ENCODE measurements around the gene DNM3. TPM values are rescaled to one million over a fixed set of nuclear protein-coding genes. Genes with fewer than 3 reads are reported as not detected.
A peak's percentile ranks its signal among the peaks of the same experiment; 100 is the strongest.

The DNM3 gene
- polyA plus RNA-seq, 1 donor (not counting 4 experiments of a cell fraction or from before 2014, with no cell fraction given) = 2.0 TPM

DNA sequence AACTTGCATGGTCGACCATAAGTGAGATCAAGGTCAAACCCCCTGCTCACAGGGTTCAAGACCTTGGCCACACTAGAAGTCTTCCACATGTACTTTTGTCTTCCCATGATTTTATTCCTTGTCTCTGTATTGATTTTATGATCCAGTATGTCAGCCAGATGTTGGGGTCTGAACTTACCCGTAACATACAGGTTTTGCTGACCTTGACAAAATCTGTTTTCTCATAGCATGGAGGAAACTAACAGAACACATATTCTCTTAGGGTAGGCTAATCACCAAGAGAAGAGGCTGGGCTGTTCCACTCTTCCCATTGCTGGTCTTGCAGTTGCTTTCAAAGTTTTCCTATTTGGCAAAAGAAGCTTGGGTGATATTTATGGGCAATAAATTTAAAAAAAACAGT lies 284.0 kb downstream of the DNM3 start:
- Histone ChIP-seq H3K9me1 (ENCODE audit: control insufficient read depth, extremely low read depth, insufficient read depth, low read length) (no peaks in the 10 kb centered on the region), H3K4me3 (ENCODE audit: control insufficient read depth in 2 of 3, extremely low read depth in 1 of 3, insufficient read depth in 2 of 3, low read depth in 1 of 3, low read length in 3 of 3) (no peak overlapping the region), H3K4me2 (ENCODE audit: control insufficient read depth, extremely low read depth, insufficient read depth, low read depth, low read length) (no peak overlapping the region), H3K4me1 (ENCODE audit: control insufficient read depth, extremely low read depth, insufficient read depth, low read length) (peaks cover 6% of the 10 kb centered on the region), H3K36me3 (ENCODE audit: control insufficient read depth in 2 of 2, extremely low read depth in 1 of 2, insufficient read depth in 2 of 2, low read length in 2 of 2) (no peaks in the 10 kb centered on the region), H4K20me1 (ENCODE audit: control insufficient read depth, extremely low read depth, insufficient read depth, low read length) (no peaks in the 10 kb centered on the region), H3K79me2 (ENCODE audit: control insufficient read depth, insufficient read depth, low read length) (no peaks in the 10 kb centered on the region), H3K9ac (ENCODE audit: control insufficient read depth, extremely low read depth, insufficient read depth, low read length) (no peak overlapping the region), H2AFZ (ENCODE audit: control insufficient read depth, low read length) (no peak overlapping the region), H3K27me3 (ENCODE audit: control insufficient read depth, extremely low read depth, insufficient read depth, low read length) (no peaks in the 10 kb centered on the region), H3K9me3 (ENCODE audit: control insufficient read depth, low read depth, low read length) (no peaks in the 10 kb centered on the region), H3K27ac (ENCODE audit: control insufficient read depth, insufficient read depth, low read length) (no peak overlapping the region)
- DNase-seq (ENCODE audit: low read depth, low spot score) (no peak), FAIRE-seq (peak; percentile 29)
- TF ChIP-seq, protein P1, sequence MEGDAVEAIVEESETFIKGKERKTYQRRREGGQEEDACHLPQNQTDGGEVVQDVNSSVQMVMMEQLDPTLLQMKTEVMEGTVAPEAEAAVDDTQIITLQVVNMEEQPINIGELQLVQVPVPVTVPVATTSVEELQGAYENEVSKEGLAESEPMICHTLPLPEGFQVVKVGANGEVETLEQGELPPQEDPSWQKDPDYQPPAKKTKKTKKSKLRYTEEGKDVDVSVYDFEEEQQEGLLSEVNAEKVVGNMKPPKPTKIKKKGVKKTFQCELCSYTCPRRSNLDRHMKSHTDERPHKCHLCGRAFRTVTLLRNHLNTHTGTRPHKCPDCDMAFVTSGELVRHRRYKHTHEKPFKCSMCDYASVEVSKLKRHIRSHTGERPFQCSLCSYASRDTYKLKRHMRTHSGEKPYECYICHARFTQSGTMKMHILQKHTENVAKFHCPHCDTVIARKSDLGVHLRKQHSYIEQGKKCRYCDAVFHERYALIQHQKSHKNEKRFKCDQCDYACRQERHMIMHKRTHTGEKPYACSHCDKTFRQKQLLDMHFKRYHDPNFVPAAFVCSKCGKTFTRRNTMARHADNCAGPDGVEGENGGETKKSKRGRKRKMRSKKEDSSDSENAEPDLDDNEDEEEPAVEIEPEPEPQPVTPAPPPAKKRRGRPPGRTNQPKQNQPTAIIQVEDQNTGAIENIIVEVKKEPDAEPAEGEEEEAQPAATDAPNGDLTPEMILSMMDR (optimal IDR thresholded peaks at IDR 0.05 in 1 of 3, IDR thresholded peaks at IDR 0.05 in 1 of 3, conservative IDR thresholded peaks at IDR 0.05 in 1 of 3; ENCODE audit: extremely low read depth in 1 of 3, insufficient read depth in 2 of 3, low read length in 3 of 3) = no peak
- no peak for TF ChIP-seq EZH2 (IDR thresholded peaks at IDR 0.05; ENCODE audit: low read length)
- dilution Hi-C loops (cut with MboI; ENCODE audit: extremely low pct_ligation_motif_present, low sequenced_read_pairs) = no loop called here

DNA sequence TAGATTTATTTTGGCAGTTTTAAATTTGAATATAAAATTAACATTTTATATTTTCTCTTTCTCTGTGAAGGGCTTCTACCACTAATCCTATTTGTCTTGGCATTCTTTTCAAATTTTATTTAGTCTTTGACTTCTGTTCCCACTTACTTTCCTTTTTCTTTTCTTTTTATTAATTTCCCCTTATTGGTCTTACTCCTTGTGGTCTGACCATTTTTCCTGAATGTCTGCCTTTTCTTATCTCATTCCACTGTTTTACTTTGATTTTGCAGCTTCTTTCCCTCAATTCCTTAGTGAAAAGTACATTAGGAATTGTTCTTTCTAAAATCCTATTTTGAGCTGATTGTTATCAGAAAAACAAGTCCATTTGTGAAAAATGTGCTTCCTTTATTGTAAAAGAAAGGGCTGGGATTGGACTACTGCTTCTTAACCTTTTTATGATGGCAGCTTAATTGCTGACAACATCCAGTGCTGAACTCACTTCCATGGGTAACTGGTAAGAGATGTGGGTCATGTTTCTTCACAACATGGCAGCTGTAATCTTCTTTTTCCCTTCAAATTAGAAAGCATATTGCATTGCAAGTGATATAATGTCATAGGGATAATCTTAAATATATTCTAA lies 284.6 kb downstream of the DNM3 start:
- FAIRE-seq = no peak
- Histone ChIP-seq H3K36me3 (ENCODE audit: control insufficient read depth in 2 of 2, extremely low read depth in 1 of 2, insufficient read depth in 2 of 2, low read length in 2 of 2) (no peaks in the 10 kb centered on the region), H3K4me3 (ENCODE audit: control insufficient read depth in 2 of 3, extremely low read depth in 1 of 3, insufficient read depth in 2 of 3, low read depth in 1 of 3, low read length in 3 of 3) (no peak overlapping the region), H3K27me3 (ENCODE audit: control insufficient read depth, extremely low read depth, insufficient read depth, low read length) (no peaks in the 10 kb centered on the region), H3K9me3 (ENCODE audit: control insufficient read depth, low read depth, low read length) (no peaks in the 10 kb centered on the region), H4K20me1 (ENCODE audit: control insufficient read depth, extremely low read depth, insufficient read depth, low read length) (no peaks in the 10 kb centered on the region), H3K79me2 (ENCODE audit: control insufficient read depth, insufficient read depth, low read length) (no peaks in the 10 kb centered on the region), H3K4me2 (ENCODE audit: control insufficient read depth, extremely low read depth, insufficient read depth, low read depth, low read length) (no peak overlapping the region), H3K27ac (ENCODE audit: control insufficient read depth, insufficient read depth, low read length) (no peak overlapping the region), H3K4me1 (ENCODE audit: control insufficient read depth, extremely low read depth, insufficient read depth, low read length) (peaks cover 6% of the 10 kb centered on the region), H3K9me1 (ENCODE audit: control insufficient read depth, extremely low read depth, insufficient read depth, low read length) (no peaks in the 10 kb centered on the region), H2AFZ (ENCODE audit: control insufficient read depth, low read length) (no peak overlapping the region), H3K9ac (ENCODE audit: control insufficient read depth, extremely low read depth, insufficient read depth, low read length) (no peak overlapping the region)
- dilution Hi-C loops (cut with MboI; ENCODE audit: extremely low pct_ligation_motif_present, low sequenced_read_pairs) = no loop called here
- TF ChIP-seq, protein P1 (optimal IDR thresholded peaks at IDR 0.05 in 1 of 3, IDR thresholded peaks at IDR 0.05 in 1 of 3, conservative IDR thresholded peaks at IDR 0.05 in 1 of 3; ENCODE audit: extremely low read depth in 1 of 3, insufficient read depth in 2 of 3, low read length in 3 of 3) = no peak
- no peak for TF ChIP-seq EZH2 (IDR thresholded peaks at IDR 0.05; ENCODE audit: low read length)
- DNase-seq (ENCODE audit: low read depth, low spot score) = no peak
